Activated naive CD8-positive, alpha-beta T cell (primary cell): ENCODE results near the gene CD2.

Source experiments
- H3K27ac Mint-ChIP-seq: one replicate; pipeline ENCODE4 v1.8.0; 2021; ENCODE audit warnings: mixed read lengths
- H3K27me3 Mint-ChIP-seq: one replicate; pipeline ENCODE4 v1.8.0; 2021; ENCODE audit warnings: mixed read lengths
- H3K36me3 Mint-ChIP-seq: one replicate; pipeline ENCODE4 v1.8.0; 2021; ENCODE audit warnings: mixed read lengths
- H3K4me1 Mint-ChIP-seq: one replicate; pipeline ENCODE4 v1.8.0; 2021; ENCODE audit warnings: low read depth, mixed read lengths
- H3K4me3 Mint-ChIP-seq: one replicate; pipeline ENCODE4 v1.8.0; 2021; ENCODE audit warnings: mild to moderate bottlenecking, mixed read lengths
- H3K9me3 Mint-ChIP-seq: one replicate; pipeline ENCODE4 v1.8.0; 2021; ENCODE audit warnings: low read depth, mixed read lengths

CD2 gene

GRCh38 chr1:116807394-116808199 is 53.4 kb downstream of the CD2 start:
- H3K4me1 Mint-ChIP-seq: peaks cover 85% of the 10 kb centered on the region
- peak overlapping the region; percentile 56 for H3K4me3 Mint-ChIP-seq
- H3K9me3 Mint-ChIP-seq: peaks cover 9% of the 10 kb centered on the region
- peak overlapping the region; percentile 93 for H3K27ac Mint-ChIP-seq
- peaks cover 7% of the 10 kb centered on the region for H3K36me3 Mint-ChIP-seq
- H3K27me3 Mint-ChIP-seq: no peaks in the 10 kb centered on the region

GRCh38 chr1:116808200-116808847 is 54.1 kb downstream of the CD2 start:
- Mint-ChIP-seq H3K4me1 (peaks cover 84% of the 10 kb centered on the region), H3K4me3 (peak overlapping the region; percentile 56), H3K36me3 (peaks cover 10% of the 10 kb centered on the region), H3K27ac (peak overlapping the region; percentile 93), H3K9me3 (peaks cover 12% of the 10 kb centered on the region), H3K27me3 (no peaks in the 10 kb centered on the region)

GRCh38 chr1:116808848-116809508 is 54.7 kb downstream of the CD2 start:
- Mint-ChIP-seq H3K4me3 (peak overlapping the region; percentile 56), H3K9me3 (peaks cover 13% of the 10 kb centered on the region), H3K27ac (peak overlapping the region; percentile 93), H3K4me1 (peaks cover 80% of the 10 kb centered on the region), H3K27me3 (no peaks in the 10 kb centered on the region), H3K36me3 (peaks cover 15% of the 10 kb centered on the region)

- H3K4me3 Mint-ChIP-seq: no peak overlapping the region
- peaks cover 19% of the 10 kb centered on the region for H3K9me3 Mint-ChIP-seq
- H3K27me3 Mint-ChIP-seq: no peaks in the 10 kb centered on the region
- H3K27ac Mint-ChIP-seq: peak overlapping the region; percentile 54
- peaks cover 17% of the 10 kb centered on the region for H3K36me3 Mint-ChIP-seq
- peaks cover 77% of the 10 kb centered on the region for H3K4me1 Mint-ChIP-seq
These were observed 57.1 kb downstream of the CD2 start for GRCh38 chr1:116811321-116811720.

- Mint-ChIP-seq H3K4me1 (peaks cover 62% of the 10 kb centered on the region), H3K4me3 (peak overlapping the region; percentile 55), H3K9me3 (peaks cover 19% of the 10 kb centered on the region), H3K36me3 (peaks cover 17% of the 10 kb centered on the region), H3K27me3 (no peaks in the 10 kb centered on the region), H3K27ac (peak overlapping the region; percentile 96)
These were observed 60.9 kb downstream of the CD2 start for GRCh38 chr1:116814926-116815723.

- peaks cover 46% of the 10 kb centered on the region for H3K4me1 Mint-ChIP-seq
- peak overlapping the region; percentile 72 for H3K4me3 Mint-ChIP-seq
These were observed 63.4 kb downstream of the CD2 start for GRCh38 chr1:116817582-116818064.

More at GRCh38 chr1:116817582-116818064, 63.4 kb downstream of the CD2 start:
- Mint-ChIP-seq H3K9me3 (peaks cover 10% of the 10 kb centered on the region), H3K36me3 (peaks cover 12% of the 10 kb centered on the region), H3K27me3 (no peaks in the 10 kb centered on the region), H3K27ac (peak overlapping the region; percentile 95)
